Skeletal muscle cell (primary cell): Measurements from ENCODE around the gene CTSH.
"Not testable (repeated sequence)": the region's sequence is repeated elsewhere in the genome, so short reads cannot be mapped to it uniquely, and the experiment has no call there.

Experiments used
- DNase-seq: peaks from one replicate; pipeline ENCODE4 v3.0.0-alpha.2; 2010; ENCODE audit warnings: low read depth
- H3K4me3 ChIP-seq: 2 replicates; pipeline ENCODE4 v1.5.1; 2011; ENCODE audit warnings: low read depth, mild to moderate bottlenecking, control low read depth, low read length, moderate library complexity

CTSH gene

GRCh38 chr15:78872155-78872971, 72.5 kb downstream of the CTSH start, which contains the start of gene MORF4L1:
MORF4L1 (plus strand) TSS chr15:78872890; CDS start chr15:78873018, 128 bp downstream.
- H3K4me3 ChIP-seq: peak within 1 kb of the TSS; percentile 82
- DNase-seq: peak; percentile 87

- not testable (repeated sequence) for DNase-seq, H3K4me3 ChIP-seq
Measured at GRCh38 chr15:78871483-78872127, 73.2 kb downstream of the CTSH start.
